MM.1S (cell line): Measurements from ENCODE around the gene CEP170B.

Source experiments
- DNase-seq: peaks from one replicate; pipeline ENCODE4 v3.0.0-alpha.2; 2015
- H2AFZ ChIP-seq: fragments of 300-600 bp; sonication (generic); 2 replicates; pipeline ENCODE4 v1.6.0; 2016; ENCODE audit warnings: antibody characterized with exemption, low read length
- H3F3A ChIP-seq: fragments of 300-600 bp; sonication (generic); 2 replicates; pipeline ENCODE4 v1.6.1; 2016; ENCODE audit warnings: mild to moderate bottlenecking, antibody characterized with exemption, low read length, moderate library complexity, mixed read lengths; ENCODE audit not compliant: insufficient read depth
- H3K27ac ChIP-seq: fragments of 300-600 bp; sonication (generic); 2 replicates; pipeline ENCODE4 v1.5.1; 2016; ENCODE audit warnings: mild to moderate bottlenecking, low read length
- H3K27me3 ChIP-seq: fragments of 300-600 bp; sonication (generic); replicated peaks from 2 replicates; pipeline ENCODE4 v1.6.0; 2016; ENCODE audit warnings: low read length; ENCODE audit not compliant: insufficient read depth
- H3K36me3 ChIP-seq: fragments of 300-600 bp; sonication (generic); replicated peaks from 2 replicates; pipeline ENCODE4 v1.6.1; 2016; ENCODE audit warnings: mild to moderate bottlenecking, low read length, mixed read lengths; ENCODE audit not compliant: insufficient read depth
- H3K4me1 ChIP-seq: fragments of 300-600 bp; sonication (generic); 2 replicates; pipeline ENCODE4 v1.6.1; 2016; ENCODE audit warnings: low read length, mixed read lengths
- H3K4me2 ChIP-seq: fragments of 300-600 bp; sonication (generic); 2 replicates; pipeline ENCODE4 v1.6.0; 2016; ENCODE audit warnings: low read depth, low read length
- H3K4me3 ChIP-seq: fragments of 300-600 bp; sonication (generic); 2 replicates; pipeline ENCODE4 v1.5.1; 2016; ENCODE audit warnings: low read length, mixed read lengths
- H3K79me2 ChIP-seq: fragments of 300-600 bp; sonication (generic); 2 replicates; pipeline ENCODE4 v1.6.1; 2016; ENCODE audit warnings: mixed run types, low read length, mixed read lengths
- H3K9ac ChIP-seq: fragments of 300-600 bp; sonication (generic); 2 replicates; pipeline ENCODE4 v1.6.1; 2016; ENCODE audit warnings: low read length, mixed read lengths
- H3K9me2 ChIP-seq: fragments of 300-600 bp; sonication (generic); replicated peaks from 2 replicates; pipeline ENCODE4 v1.6.1; 2016; ENCODE audit warnings: mild to moderate bottlenecking, low read length, mixed read lengths; ENCODE audit not compliant: insufficient read depth
- H3K9me3 ChIP-seq: fragments of 300-600 bp; sonication (generic); replicated peaks from 2 replicates; pipeline ENCODE4 v1.6.1; 2016; ENCODE audit warnings: mild to moderate bottlenecking, low read length, mixed read lengths; ENCODE audit not compliant: insufficient read depth
- H4K20me1 ChIP-seq: fragments of 300-600 bp; sonication (generic); 2 replicates; pipeline ENCODE4 v1.6.1; 2016; ENCODE audit warnings: mild to moderate bottlenecking, low read length, moderate library complexity, mixed read lengths; ENCODE audit not compliant: insufficient read depth
- CTCF ChIP-seq: fragments of 300-600 bp; sonication (generic); IDR thresholded peaks from 2 replicates; pipeline ENCODE4 v1.5.1; 2016; ENCODE audit warnings: antibody characterized with exemption, low read length, mixed read lengths
- EZH2 ChIP-seq: fragments of 300-600 bp; sonication (generic); optimal IDR thresholded peaks from 2 replicates; pipeline ENCODE3; 2017; ENCODE audit warnings: low read depth, mild to moderate bottlenecking, antibody characterized with exemption, low read length, mixed read lengths
- EZH2phosphoT487 ChIP-seq: fragments of 300-600 bp; sonication (generic); IDR thresholded peaks from 2 replicates; pipeline ENCODE4 v1.6.1; 2018; ENCODE audit warnings: antibody characterized with exemption, low read length

The CEP170B gene

GRCh38 chr14:104933746-104934733 lies 69.0 kb downstream of the CEP170B start:
- peaks cover 28% of the 10 kb centered on the region for H3K27me3 ChIP-seq
- no peaks in the 10 kb centered on the region for H3K36me3 ChIP-seq
- no peak overlapping the region for H3K27ac ChIP-seq
- no peak overlapping the region for H3K4me3 ChIP-seq
- H3K9me3 ChIP-seq: no peaks in the 10 kb centered on the region
- no peaks in the 10 kb centered on the region for H3K9me2 ChIP-seq
- no peak for TF ChIP-seq EZH2phosphoT487
- TF ChIP-seq CTCF: no peak
- no peak for TF ChIP-seq EZH2
- no peaks in the 10 kb centered on the region for H3K4me1 ChIP-seq
- DNase-seq: no peak
- H3K9ac ChIP-seq: no peak overlapping the region
- H4K20me1 ChIP-seq: no peaks in the 10 kb centered on the region
- H3F3A ChIP-seq: no peaks in the 10 kb centered on the region
- H3K4me2 ChIP-seq: no peak overlapping the region
- H2AFZ ChIP-seq: no peak overlapping the region
- H3K79me2 ChIP-seq: no peaks in the 10 kb centered on the region

GRCh38 chr14:104935026-104935650 lies 70.1 kb downstream of the CEP170B start:
- Histone ChIP-seq H3K27me3 (peaks cover 39% of the 10 kb centered on the region), H3K9ac (no peak overlapping the region), H3F3A (no peaks in the 10 kb centered on the region), H3K9me3 (no peaks in the 10 kb centered on the region), H3K4me3 (no peak overlapping the region), H3K79me2 (no peaks in the 10 kb centered on the region), H3K9me2 (no peaks in the 10 kb centered on the region), H4K20me1 (no peaks in the 10 kb centered on the region), H3K4me1 (no peaks in the 10 kb centered on the region), H3K4me2 (no peak overlapping the region), H2AFZ (no peak overlapping the region), H3K36me3 (no peaks in the 10 kb centered on the region), H3K27ac (no peak overlapping the region)
- TF ChIP-seq EZH2phosphoT487 (no peak), CTCF (no peak), EZH2 (no peak)
- DNase-seq: no peak

GRCh38 chr14:104935955-104936354 lies 70.9 kb downstream of the CEP170B start:
- peaks cover 45% of the 10 kb centered on the region for H3K27me3 ChIP-seq
- H3K79me2 ChIP-seq: no peaks in the 10 kb centered on the region
- no peak overlapping the region for H3K27ac ChIP-seq
- H3K36me3 ChIP-seq: no peaks in the 10 kb centered on the region
- H3K9ac ChIP-seq: no peak overlapping the region
- TF ChIP-seq CTCF (no peak), EZH2phosphoT487 (no peak), EZH2 (no peak)
- H3F3A ChIP-seq: no peaks in the 10 kb centered on the region
- H2AFZ ChIP-seq: no peak overlapping the region
- H3K9me3 ChIP-seq: no peaks in the 10 kb centered on the region
- H3K4me3 ChIP-seq: no peak overlapping the region
- H3K4me1 ChIP-seq: no peaks in the 10 kb centered on the region
- no peaks in the 10 kb centered on the region for H3K9me2 ChIP-seq
- H3K4me2 ChIP-seq: no peak overlapping the region
- H4K20me1 ChIP-seq: no peaks in the 10 kb centered on the region
- no peak for DNase-seq
